GM18520 (cell line): ENCODE data around the gene ZNF132.
A peak's percentile ranks its signal among the peaks of the same experiment; 100 is the strongest.
"Not testable (repeated sequence)": the region's sequence is repeated elsewhere in the genome, so short reads cannot be mapped to it uniquely, and the experiment has no call there.

Experiments used
- ATAC-seq: cut with Tn5 transposase; IDR thresholded peaks from one replicate; pipeline ENCODE4 v1.9.1; 2021; ENCODE audit not compliant: unreplicated experiment

ZNF132 gene

DNA sequence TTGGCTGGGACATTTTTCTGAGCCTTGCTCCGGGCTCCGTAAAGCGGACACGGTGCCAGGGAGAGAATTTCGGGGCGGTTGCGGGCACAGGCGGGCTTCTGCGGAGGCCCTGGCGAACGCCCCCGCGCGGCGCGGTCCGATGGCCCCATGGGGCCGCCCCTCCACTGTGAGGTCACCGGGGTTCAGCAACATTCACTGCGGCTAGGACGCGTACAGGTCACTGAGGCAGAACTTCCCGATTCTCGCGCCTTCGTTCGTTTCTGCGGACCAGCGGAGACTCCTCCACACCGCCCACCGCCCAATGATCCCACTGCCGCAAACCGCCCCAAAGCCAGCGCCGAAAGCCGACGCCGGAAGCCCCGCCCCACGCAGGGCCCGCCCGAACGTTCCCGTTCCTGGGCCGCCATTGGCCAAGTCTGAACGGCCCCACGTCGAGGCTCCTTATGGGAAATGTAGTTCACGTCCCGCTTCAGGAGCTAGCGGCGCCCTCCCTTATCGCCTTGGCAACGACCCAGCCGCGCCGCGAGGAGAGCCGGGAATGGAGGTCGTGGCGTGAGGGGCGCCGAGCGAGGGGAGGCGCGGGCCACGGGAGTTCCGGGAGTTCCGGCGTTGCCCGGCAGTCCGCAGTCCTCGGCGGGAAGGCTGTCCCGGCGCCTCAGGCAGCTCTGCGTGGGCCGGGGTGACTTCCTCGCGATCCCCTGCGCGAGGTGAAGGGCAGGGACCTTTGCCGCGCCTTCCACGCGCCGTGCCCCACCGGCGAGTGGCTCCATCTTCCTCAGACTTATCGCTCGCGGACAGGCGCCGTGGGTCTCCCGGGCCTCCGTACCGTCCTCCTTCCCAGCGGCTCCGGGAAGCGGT is 31.6 kb downstream of the ZNF132 start, which contains the start of gene ZNF584:
Gene ZNF584 (plus strand): TSS at position 498 of the 858 bp plus-strand sequence. CDS start 499 bp downstream, outside the sequence.
- peak; percentile 89 for ATAC-seq

DNA sequence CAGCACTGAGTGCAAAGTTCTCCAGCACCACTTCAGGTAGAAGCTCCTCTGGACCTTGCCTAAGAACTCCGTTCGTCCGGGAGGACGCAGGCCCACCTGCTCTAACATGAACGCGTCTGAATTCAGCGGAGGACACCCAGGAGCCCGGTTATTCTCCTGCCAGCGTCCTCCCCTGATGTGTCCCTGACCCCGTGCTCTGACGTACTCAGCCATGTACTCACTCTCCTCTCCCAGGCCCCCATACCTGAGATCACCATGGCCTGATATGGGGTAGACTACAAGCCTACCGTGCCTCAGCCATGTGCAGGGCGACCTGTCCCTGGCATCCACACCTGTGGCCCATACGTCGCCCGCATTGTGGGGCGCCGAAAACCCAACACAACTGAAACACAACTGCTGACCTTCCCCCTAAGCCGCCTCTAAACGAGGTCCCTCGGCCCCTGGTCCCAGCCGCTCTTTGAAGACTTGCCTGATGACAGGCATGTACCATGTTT is 32.2 kb downstream of the ZNF132 start:
- no peak for ATAC-seq

DNA sequence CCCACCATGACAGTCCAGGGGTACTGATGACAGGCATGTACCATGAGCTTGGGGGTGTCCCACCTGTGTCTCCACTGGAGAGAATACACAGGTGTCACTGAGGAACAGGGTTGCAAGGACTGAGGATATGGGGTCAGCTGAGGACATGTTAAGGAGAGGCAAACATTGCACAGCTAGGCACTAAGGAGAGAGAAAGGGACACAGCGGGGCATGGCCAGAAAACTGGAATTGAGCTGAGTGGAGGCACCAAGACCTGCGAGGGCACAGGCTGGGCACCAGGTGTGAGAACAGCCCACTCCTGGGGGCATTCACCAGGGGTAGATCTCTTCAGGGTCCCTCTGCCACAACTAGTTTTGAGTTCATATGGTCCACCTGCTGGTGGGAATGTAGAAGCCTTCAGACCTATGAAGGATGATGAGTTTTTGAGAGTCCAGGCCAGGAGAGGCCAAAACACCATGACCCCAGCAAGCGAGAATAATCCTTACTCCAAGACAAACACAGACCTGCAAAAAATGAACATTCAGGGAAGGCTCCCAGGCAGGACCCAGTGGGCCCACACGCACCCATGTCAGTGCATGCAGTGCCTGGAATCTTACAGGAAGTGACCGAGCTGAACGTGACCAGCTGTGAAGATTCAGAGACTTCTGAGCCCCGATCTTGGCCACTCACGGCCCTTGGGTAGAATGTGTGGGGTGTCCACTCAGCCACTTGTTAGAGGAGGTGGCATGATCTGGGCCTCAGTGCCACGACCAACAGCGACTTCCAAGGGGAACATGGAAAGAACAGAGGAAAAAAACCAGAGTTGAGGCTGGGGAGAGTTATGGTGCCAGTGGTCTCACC is 32.9 kb downstream of the ZNF132 start:
- ATAC-seq, result no peak

DNA sequence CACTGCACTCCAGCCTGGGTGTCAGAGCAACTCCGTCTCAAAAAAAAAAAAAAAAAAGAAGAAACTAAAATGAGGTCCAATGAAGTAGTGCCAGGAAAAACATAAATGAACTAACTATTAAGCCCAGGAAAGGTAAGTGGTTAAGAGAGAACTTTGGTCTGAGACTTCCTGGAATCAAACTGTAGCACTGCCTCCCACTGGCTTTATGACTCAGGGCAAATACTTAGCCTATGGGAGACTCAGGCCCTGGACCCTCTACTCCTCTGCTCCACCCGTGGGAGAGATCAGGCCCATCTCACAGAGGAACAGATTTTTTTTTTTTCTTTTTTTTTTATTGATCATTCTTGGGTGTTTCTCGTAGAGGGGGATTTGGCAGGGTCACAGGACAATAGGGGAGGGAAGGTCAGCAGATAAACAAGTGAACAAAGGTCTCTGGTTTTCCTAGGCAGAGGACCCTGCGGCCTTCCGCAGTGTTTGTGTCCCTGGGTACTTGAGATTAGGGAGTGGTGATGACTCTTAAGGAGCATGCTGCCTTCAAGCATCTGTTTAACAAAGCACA is 36.0 kb downstream of the ZNF132 start:
- not testable (repeated sequence) for ATAC-seq

DNA sequence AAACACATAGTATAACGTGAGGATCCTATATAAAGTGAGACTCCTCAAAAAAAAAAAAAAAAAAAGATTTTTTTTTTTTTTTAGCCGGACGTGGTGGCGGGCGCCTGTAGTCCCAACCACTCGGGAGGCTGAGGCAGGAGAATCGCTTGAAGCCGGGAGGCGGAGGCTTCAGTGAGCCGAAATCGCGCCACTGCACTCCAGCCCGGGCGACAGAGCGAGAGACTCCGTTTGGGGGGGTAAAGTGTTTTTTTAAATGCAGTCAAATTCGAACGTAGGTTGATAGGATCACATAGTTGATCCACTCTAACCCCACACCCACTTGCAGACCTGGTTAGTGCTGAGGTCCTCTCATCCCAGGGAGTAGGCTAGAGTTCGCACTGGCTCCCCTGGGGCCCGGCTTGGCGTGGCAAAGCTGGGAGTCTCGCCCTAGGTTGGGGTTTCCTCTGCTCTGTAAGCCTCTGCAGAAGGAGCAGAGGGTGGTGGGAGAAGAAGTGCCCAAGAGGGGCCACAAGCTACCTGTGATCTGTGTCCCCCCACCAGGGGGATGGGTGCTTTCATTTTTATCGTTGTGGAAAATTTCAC is 38.0 kb downstream of the ZNF132 start:
- no peak for ATAC-seq

DNA sequence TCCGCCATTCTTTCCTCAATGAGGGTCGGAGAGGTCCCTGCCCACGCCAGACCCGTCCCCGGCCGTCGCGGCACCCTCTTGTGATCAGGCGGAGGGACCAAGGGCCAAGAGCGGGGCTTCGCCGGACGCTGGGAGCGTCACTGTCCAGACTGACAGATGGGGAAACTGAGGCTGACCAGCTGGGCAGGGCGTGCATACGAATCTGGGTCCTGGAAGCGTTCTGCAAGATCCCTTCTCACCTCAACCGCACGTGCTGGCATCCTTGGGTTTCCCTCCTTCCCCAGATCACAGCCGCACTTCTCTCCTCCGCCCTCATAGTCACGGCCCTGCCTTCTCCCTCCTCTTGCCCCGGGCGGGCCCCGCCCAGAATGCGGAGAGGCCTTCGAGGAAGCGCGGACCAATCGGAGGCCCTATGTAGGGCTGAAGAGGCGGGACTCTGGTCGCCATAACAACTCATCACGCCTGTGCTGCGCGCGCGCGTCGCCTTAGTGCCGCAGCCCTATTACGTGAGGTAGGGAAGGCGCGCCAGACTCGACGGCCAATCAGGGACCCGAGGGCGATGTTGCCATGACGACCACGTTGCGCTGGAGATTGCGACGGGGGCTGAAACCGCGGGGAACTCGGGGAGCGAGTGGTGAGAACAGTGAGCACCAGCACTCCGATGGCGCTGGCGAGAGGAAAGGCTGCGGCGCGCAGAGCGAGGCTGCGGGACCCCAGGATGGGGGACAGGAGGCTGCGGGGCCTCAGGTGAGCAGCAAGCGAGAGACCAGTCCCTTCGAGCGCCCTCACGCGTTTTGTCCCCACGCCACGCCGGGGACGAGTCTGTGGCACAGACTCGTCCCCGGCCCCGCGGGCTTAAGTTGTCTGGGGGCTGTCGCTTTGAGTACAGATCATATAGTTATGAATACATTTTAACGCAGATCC is 38.8 kb downstream of the ZNF132 start:
- ATAC-seq, result peak; percentile 99

DNA sequence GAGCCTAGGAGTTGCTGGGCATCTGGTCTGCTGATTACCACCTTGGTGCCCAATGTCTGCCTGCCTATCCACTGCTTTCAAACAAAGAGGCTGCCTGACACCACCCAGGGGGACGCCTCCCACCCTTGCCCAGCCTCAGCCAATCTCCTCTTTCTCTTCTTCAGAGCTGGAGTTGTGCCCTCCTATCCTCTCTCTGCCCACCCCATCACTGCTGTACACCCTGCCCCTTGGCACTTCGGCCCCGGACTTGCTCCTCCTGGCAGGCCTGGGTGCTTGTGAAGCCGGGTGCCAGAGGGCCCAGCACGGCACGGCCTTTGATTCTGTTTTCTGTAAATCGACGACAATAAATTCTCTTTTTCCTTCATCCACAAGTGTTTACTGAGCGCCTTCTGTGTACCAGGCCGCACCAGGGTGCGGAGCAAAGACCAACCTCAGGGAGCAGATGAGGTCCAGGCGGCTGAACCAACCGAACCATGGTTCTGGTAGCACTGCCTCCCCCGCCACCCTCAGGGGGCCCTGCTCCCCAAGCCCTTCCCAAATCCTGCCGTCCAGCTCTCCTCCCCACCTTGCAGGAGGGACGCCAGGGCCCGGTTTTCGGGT is 39.5 kb downstream of the ZNF132 start:
- ATAC-seq, result no peak

DNA sequence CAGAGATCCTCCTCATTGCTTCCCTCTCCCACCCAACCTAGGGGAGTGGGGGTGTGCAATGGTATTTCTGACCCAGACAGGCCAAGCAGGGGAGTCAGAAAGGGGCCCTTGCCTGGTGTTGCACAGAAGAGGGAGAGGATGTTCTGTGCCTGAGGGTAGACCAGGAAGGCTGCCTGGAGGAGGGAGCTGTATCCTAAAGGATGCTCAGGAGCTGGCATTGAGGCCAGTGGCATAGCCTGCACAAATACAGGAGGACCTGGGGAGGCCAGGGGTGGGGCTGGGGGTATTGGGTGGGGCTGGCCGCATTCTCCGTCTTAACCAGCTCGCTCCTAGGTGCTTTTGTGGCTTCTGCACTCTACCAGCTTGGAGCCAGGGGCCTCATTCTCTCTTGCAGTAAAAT is 40.0 kb downstream of the ZNF132 start:
- ATAC-seq, result no peak

DNA sequence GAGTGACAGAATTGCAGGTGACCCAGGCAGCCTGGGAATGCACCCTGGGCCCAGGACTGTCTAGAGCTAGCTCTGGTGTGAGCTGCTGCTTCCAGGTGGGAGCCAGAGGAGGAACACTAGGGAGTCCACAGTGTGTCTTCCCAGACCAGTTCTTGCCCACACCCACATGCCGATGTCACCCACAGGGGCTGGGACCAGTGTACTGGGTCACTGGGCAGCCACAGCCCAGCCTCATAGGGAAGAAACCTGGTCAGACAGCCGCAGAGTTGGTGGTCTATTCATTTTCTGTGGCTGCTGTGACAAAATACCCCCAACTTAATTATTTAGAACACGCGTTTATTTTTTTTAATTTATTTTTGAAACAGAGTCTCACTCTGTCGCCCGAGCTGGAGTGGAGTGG is 41.4 kb downstream of the ZNF132 start:
- ATAC-seq, result no peak

DNA sequence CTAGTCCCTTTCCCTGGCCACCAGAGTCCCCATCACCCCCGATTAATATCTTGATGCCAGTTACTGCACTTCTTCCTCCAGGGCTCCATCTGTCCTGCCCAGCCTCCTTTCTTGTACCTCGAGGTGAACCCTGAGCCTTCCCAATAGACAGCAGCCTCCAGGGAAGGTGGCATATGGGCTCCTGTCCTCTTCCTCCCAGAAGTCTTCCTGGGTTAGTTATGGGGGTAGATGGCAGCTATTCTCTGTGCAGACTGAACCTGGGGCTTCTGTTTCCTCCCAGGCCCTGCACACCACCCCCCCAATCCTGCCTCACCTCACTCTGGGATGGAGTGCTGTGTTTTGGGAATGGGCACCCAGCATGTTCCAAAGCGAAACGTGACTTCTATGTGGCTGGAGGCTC is 41.9 kb downstream of the ZNF132 start:
- ATAC-seq, result no peak

DNA sequence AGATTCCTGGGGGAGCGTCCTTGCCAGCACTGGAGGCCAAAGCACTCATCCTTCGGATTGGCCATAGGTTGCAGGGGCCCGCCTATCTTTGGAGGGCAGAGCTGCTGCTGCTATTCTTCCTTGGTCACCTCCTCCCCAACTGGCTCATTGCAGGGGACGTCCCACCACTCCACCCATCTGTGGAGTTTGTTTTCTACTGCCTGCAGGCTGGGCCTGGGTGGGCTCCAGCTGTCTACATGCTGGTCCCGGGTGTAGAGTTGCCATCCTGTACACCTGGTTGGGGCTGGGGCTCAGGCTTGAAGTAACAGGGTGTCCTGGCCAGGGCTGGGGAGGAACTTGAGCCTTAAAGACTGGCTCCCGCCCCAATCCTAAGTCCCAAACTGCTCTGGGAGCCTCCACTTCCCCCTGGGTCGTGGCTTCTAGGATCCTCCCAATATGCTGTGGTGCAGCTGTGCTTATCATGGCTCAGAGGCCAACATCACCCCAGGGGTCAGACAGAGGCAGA is 42.4 kb downstream of the ZNF132 start:
- ATAC-seq, result no peak

DNA sequence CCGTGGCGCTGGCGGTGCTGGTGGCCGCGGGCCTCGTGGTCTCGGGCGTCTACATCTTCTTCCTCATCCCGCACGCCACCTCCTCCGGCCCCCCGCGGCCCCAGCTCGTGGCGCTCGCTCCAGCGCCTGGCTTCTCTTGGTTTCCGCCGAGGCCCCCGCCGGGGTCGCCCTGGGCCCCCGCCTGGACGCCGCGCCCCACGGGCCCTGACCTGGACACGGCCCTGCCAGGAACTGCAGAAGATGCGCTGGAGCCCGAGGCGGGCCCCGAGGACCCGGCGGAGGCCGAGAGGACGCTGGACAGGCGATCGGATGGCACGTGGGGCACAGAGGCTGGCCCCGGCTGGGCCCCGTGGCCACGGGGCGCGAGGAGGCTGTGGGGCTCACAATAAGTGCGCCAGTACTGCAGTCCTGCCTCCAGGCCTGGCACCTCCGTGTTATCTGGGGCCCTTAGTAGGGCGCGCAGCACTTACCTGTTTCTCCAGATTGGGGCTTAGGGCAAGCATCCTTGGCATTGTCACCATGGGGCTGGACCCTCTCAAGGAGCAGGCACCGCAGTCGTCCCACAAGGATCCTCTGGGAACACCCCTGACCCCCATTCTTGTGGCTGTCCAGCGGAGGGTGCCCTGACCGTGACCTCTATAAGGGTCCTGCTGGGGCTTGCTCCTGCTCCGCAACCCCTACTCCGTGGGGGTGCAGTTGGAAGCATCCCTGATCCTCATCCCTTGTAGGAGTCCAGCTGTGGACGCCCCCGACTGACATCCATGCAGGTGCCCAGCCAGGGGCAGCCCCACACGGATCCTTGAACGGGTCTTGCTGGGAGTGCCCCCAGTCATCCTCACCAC is 43.0 kb downstream of the ZNF132 start:
- ATAC-seq, result no peak

DNA sequence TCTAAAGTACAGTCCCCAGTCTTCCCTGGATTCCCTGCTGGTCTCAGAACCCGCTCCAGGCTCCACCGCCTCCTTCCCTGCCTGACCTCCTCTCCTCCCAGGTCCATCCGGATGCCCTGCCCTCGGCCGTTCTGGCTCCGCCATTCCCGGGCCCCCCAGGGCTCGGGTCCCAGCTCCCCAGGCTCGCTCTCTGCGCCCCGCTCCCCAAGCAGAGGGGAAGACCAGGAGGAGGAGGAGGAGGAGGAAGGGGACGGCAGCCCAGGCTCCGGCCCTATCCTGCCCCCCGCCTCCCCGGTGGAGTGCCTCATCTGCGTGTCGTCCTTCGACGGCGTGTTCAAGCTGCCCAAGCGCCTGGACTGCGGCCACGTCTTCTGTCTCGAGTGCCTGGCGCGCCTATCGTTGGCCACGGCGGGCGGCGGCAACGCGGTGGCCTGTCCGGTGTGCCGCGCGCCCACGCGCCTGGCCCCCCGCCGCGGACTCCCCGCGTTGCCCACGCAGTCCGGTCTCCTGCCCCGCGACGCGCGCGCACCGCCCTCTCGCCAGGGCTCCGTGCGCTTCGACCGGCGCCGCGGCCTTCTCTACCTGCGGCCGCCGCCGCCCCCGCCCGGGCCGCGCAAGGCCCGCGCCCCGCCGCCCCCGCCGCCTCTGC is 43.9 kb downstream of the ZNF132 start:
- no peak for ATAC-seq

DNA sequence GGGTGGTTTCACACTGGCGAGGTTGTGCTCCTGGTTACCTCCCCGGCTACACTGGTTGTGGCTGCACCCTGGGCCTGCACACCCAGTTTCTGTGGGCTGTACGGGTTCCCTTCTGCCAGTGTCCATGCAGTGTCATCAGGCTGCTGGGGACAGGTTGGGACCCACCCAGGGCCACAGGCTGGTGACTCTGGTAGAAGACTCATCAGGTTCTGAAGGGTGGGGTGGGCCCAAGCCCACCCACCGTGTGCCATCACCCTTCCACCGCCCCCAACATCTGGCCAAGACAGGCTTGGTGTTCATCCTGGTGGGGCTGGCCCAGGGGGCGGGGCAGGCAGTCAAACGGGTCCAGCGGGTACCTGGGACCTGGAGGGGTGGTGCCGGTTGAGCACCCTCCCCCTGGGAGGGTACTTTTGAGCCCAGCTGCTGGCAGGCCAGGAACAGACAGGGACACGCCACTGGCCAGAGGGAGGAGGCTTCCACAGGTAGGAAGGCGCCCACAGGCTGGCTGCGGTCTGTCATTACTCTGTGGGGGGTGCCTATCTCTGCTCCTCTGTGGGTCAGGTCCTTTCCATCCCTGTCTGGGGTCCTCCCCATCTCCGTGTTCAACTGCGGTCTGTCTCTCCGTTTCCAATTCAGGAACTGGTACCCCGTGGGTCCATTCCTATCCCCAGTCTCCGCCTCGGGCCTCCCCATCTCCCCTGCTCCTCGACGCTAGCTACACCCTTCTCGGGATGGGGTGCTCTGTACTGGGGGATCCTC is 44.6 kb downstream of the ZNF132 start, which contains the start of gene RNF225:
Gene RNF225 (plus strand): TSS at position 437 of the 759 bp plus-strand sequence. CDS start 434 bp downstream, outside the sequence.
- no peak for ATAC-seq

DNA sequence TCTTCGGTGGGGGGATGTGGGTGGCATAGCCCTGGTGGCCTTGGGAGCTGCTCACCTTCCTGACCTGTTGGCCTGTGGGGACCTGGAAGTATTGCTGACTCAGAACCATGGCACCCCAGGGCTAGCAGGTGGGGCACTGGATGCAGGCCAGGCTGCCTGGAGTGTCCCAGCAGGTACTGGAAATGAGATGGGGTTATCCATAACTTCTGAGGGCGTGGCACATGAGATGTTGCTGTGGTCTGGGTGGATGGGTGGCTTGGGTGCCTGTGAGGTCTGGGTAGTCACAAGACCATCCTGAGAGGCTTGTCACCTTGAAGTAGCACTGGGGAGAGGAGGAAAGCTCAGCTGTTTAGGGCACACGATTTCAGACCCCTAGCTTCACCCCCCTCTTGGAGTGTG is 45.1 kb downstream of the ZNF132 start:
- ATAC-seq, result no peak

DNA sequence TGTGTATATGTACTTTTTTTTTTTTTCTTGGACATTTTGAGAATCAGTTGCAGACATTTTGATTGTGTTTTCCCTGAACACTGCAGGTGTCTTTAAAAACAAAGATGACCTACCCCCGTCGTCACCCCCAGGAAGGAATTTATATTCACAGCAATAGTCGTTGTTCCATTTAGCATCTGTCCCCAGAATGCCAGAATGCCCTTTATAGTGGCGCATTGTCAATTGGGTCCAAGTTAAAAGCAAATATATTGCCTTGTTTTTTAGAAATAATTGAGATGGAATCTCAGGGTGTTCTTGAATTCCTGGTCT is 46.3 kb downstream of the ZNF132 start:
- no peak for ATAC-seq

DNA sequence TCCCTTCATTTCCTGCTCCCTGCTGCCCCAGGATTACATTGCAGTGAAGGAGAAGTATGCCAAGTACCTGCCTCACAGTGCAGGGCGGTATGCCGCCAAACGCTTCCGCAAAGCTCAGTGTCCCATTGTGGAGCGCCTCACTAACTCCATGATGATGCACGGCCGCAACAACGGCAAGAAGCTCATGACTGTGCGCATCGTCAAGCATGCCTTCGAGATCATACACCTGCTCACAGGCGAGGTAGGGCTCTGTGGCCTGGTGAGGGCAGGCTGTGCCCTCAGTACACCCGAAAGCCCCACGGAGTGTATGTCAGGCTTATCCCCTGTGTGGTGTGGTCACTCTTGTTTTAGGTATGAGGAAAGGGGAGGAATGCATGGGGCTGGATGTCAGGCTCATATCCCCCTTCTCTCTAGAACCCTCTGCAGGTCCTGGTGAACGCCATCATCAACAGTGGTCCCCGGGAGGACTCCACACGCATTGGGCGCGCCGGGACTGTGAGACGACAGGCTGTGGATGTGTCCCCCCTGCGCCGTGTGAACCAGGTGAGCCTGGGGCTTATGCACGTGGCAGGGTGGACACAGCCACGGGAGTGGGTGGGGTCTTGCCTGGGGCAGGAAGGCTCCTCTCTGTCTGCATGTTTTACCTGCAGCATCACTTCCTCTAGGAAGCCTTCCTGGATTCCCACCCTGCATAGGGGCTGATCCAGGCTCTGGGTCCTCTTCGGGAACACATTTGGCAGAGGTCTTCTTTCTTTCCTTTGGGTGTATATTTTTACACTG is 46.8 kb downstream of the ZNF132 start:
- no peak for ATAC-seq
